CD14-positive monocyte (primary cell): Measurements from ENCODE around the gene TANC1. TPM values are rescaled to one million over a fixed set of nuclear protein-coding genes. Genes with fewer than 3 reads are reported as not detected.

Source experiments
- DNase-seq, 3 donors: peaks; one replicate each; pipeline ENCODE4 v3.0.0-alpha.2; 2011 to 2022
- H2AFZ ChIP-seq: 2 replicates; pipeline ENCODE4 v1.6.0; 2012; ENCODE audit warnings: mild to moderate bottlenecking, low read depth, low read length, inconsistent platforms; ENCODE audit not compliant: insufficient read depth, poor library complexity, severe bottlenecking
- H3K27ac ChIP-seq, 2 donors: 1 replicate in 1 of 2; 2 replicates in 1 of 2; pipeline ENCODE4 v1.5.1; 2012 to 2013; ENCODE audit warnings: low read length in 2 of 2, control low read depth in 1 of 2, inconsistent platforms in 1 of 2, low read depth in 1 of 2, mild to moderate bottlenecking in 1 of 2
- H3K27me3 ChIP-seq, 2 donors: one replicate each; pipeline versions ENCODE4 v1.6.0 to v1.6.1; 2011 to 2013; ENCODE audit warnings: low read length in 2 of 2; ENCODE audit not compliant: control insufficient read depth in 2 of 2, insufficient read depth in 2 of 2
- H3K36me3 ChIP-seq, 2 donors: replicated peaks in 1 of 2; 1 replicate in 1 of 2; 2 replicates in 1 of 2; pipeline versions ENCODE4 v1.5.1 to v1.6.1; 2012 to 2013; ENCODE audit warnings: low read length in 2 of 2, control low read depth in 1 of 2, inconsistent platforms in 1 of 2, mild to moderate bottlenecking in 1 of 2; ENCODE audit not compliant: insufficient read depth in 2 of 2, control insufficient read depth in 1 of 2
- H3K4me1 ChIP-seq, 2 donors: 1 replicate in 1 of 2; 2 replicates in 1 of 2; pipeline versions ENCODE4 v1.5.1 to v1.6.1; 2012 to 2013; ENCODE audit warnings: low read length in 2 of 2, control low read depth in 1 of 2, inconsistent platforms in 1 of 2, mild to moderate bottlenecking in 1 of 2, moderate library complexity in 1 of 2; ENCODE audit not compliant: insufficient read depth in 2 of 2, control insufficient read depth in 1 of 2
- H3K4me2 ChIP-seq: replicated peaks from 2 replicates; pipeline ENCODE3; 2012; ENCODE audit warnings: low read length, moderate library complexity, mild to moderate bottlenecking; ENCODE audit not compliant: poor library complexity, severe bottlenecking; ENCODE audit errors: extremely low read depth
- H3K4me3 ChIP-seq, 3 experiments: fragments of 200-600 bp in 1 of 3; sonication (generic) in 1 of 3; replicated peaks in 1 of 3; 1 replicate in 2 of 3; 2 replicates in 1 of 3; pipeline ENCODE4 v1.5.1; 2011 to 2013; ENCODE audit warnings: low read length in 3 of 3, mild to moderate bottlenecking in 3 of 3, control low read depth in 2 of 3, low read depth in 2 of 3, inconsistent platforms in 1 of 3, moderate library complexity in 1 of 3
- H3K79me2 ChIP-seq: 2 replicates; pipeline ENCODE4 v1.6.0; 2012; ENCODE audit warnings: mild to moderate bottlenecking, control low read depth, inconsistent platforms, low read length, moderate library complexity; ENCODE audit not compliant: insufficient read depth
- H3K9ac ChIP-seq: 2 replicates; pipeline ENCODE4 v1.6.0; 2017; ENCODE audit warnings: low read length, mild to moderate bottlenecking; ENCODE audit not compliant: insufficient read depth, poor library complexity, severe bottlenecking
- H3K9me3 ChIP-seq, 2 donors: replicated peaks in 1 of 2; 1 replicate in 1 of 2; 2 replicates in 1 of 2; pipeline versions ENCODE4 v1.5.1 to v1.6.1; 2012 to 2013; ENCODE audit warnings: low read length in 2 of 2, control low read depth in 1 of 2; ENCODE audit not compliant: control insufficient read depth in 1 of 2, insufficient read depth in 1 of 2
- H4K20me1 ChIP-seq: 2 replicates; pipeline ENCODE4 v1.6.0; 2012; ENCODE audit warnings: mild to moderate bottlenecking, low read length, control low read depth, moderate library complexity; ENCODE audit not compliant: insufficient read depth
- H3K27ac Mint-ChIP-seq, 7 donors: one replicate each; pipeline ENCODE4 v1.8.0; 2020; ENCODE audit warnings: mild to moderate bottlenecking in 7 of 7, mixed read lengths in 7 of 7, moderate library complexity in 6 of 7, inconsistent platforms in 2 of 7
- H3K27me3 Mint-ChIP-seq, 3 donors: one replicate each; pipeline ENCODE4 v1.8.0; 2021 to 2022; ENCODE audit warnings: low read depth in 3 of 3, mild to moderate bottlenecking in 3 of 3, mixed read lengths in 3 of 3, moderate library complexity in 3 of 3, inconsistent platforms in 1 of 3
- H3K36me3 Mint-ChIP-seq, 2 donors: one replicate each; pipeline ENCODE4 v1.8.0; 2020; ENCODE audit warnings: mixed read lengths in 2 of 2, inconsistent platforms in 1 of 2, mild to moderate bottlenecking in 1 of 2
- H3K4me1 Mint-ChIP-seq: one replicate; pipeline ENCODE4 v1.8.0; 2020; ENCODE audit warnings: mild to moderate bottlenecking, mixed read lengths
- H3K4me3 Mint-ChIP-seq, 2 donors: one replicate each; pipeline ENCODE4 v1.8.0; 2020; ENCODE audit warnings: mild to moderate bottlenecking in 2 of 2, mixed read lengths in 2 of 2, moderate library complexity in 1 of 2
- H3K9me3 Mint-ChIP-seq, 7 donors: one replicate each; pipeline ENCODE4 v1.8.0; 2020 to 2022; ENCODE audit warnings: mixed read lengths in 7 of 7, mild to moderate bottlenecking in 6 of 7, moderate library complexity in 6 of 7, inconsistent platforms in 2 of 7
- WGBS: methylation state at CpG from one replicate; pipeline ENCODE4 v1.1.5; 2013; ENCODE audit warnings: missing lambda C conversion rate; ENCODE audit not compliant: insufficient coverage; 5-methylcytosine and 5-hydroxymethylcytosine counted together
- intact Hi-C, 2 donors: fragments of 100-400 bp; cut with micrococcal nuclease; formaldehyde crosslinking; loops; one replicate each; pipeline versions ENCODE4 v1.15.0 to v1.15.1; 2023
- polyA plus RNA-seq, 3 donors: library from polyadenylated mRNA; depleted of rRNA in 1 of 3; unstranded in 2 of 3; stranded (reverse) in 1 of 3; fragments of 300-500 nt in 2 of 3; fragments of >200 nt in 1 of 3; fragmentation: Illumina TruSeq in 2 of 3; gene quantifications; 1 replicate in 2 of 3; 2 replicates in 1 of 3; pipeline ENCODE4 v1.2.3, GENCODE V29; 2012 to 2021
- TF ChIP-seq, protein P1 (sequence below): fragments of 200-600 bp; IDR thresholded peaks from one replicate; pipeline ENCODE4 v1.8.0; 2022; ENCODE audit warnings: antibody characterized with exemption, mild to moderate bottlenecking

TANC1 gene
- polyA plus RNA-seq, 3 donors, result 0.04 TPM; not detected in 2

DNA sequence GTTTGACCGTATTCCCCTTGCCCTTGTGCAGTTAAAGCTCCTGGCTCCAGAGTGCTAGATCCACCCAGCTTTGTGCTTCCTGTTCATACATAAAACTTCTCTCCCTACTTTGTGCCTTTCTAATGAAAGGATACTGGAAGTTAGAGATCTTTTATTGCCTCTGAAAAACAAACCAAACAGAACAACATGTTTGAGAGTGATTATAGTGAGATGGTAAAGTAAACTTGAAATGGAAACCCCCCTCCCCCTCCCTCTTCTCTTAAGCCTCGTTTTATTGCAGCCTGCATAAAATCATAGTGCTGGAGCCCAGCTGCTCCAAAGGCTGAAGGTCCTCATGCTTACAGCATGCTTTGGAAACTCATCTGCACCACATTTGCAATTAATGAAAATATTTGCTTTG is 125.1 kb downstream of the TANC1 start:
- no peak overlapping the region for H3K4me3 Mint-ChIP-seq
- no peak for DNase-seq
- Histone ChIP-seq H3K4me3 (no peak overlapping the region), H3K36me3 (no peaks in the 10 kb centered on the region), H3K4me1 (peaks cover 20 to 32% of the 10 kb centered on the region in 2 donors), H3K9ac (no peak overlapping the region), H3K9me3 (peaks cover 9 to 10% of the 10 kb centered on the region in 2 donors), H3K79me2 (no peaks in the 10 kb centered on the region), H2AFZ (no peak overlapping the region), H3K27ac (no peak overlapping the region), H4K20me1 (no peaks in the 10 kb centered on the region), H3K27me3 (no peaks in the 10 kb centered on the region), H3K4me2 (no peak overlapping the region)
- H3K36me3 Mint-ChIP-seq, result no peaks in the 10 kb centered on the region
- TF ChIP-seq, protein P1, sequence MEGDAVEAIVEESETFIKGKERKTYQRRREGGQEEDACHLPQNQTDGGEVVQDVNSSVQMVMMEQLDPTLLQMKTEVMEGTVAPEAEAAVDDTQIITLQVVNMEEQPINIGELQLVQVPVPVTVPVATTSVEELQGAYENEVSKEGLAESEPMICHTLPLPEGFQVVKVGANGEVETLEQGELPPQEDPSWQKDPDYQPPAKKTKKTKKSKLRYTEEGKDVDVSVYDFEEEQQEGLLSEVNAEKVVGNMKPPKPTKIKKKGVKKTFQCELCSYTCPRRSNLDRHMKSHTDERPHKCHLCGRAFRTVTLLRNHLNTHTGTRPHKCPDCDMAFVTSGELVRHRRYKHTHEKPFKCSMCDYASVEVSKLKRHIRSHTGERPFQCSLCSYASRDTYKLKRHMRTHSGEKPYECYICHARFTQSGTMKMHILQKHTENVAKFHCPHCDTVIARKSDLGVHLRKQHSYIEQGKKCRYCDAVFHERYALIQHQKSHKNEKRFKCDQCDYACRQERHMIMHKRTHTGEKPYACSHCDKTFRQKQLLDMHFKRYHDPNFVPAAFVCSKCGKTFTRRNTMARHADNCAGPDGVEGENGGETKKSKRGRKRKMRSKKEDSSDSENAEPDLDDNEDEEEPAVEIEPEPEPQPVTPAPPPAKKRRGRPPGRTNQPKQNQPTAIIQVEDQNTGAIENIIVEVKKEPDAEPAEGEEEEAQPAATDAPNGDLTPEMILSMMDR, result no peak
- H3K27me3 Mint-ChIP-seq, result peaks cover 0 to 7% (median 0%) of the 10 kb centered on the region in 3 donors
- H3K9me3 Mint-ChIP-seq, result peaks cover 11 to 23% (median 18%) of the 10 kb centered on the region in 7 donors
- WGBS, result 33% methylated on average over 1 of the region's 2 CpGs
- H3K27ac Mint-ChIP-seq, result peak overlapping the region in 2 of 7 donors; percentile 22 to 66
- intact Hi-C loops, result no loop called here
- H3K4me1 Mint-ChIP-seq, result peaks cover 37% of the 10 kb centered on the region

DNA sequence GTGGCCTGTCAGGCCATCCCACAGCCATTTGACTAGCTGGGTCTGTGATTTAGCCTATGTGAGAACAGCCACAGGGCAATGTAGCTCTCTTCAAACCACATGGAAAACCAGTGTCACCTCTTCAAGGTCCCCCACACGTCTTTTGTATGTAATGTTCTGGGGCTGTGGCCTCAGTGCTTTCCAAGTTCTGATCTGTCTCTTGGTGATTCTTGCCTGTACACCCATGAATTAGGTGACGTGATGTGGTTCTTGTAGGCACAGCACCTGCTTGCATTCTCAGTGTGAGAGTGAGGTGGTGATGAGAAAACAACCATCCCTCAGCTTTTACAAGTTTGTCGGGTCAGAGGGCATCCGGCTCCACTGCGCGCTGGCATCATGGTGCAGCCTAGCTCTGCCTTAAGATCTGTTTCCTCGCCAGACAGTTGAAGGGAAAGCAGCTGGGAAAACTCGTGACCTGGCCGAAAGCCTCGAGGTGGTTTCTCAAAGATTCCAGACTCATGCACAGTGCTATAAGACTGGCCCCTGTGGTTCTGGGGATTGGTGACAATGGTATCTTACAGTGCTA is 125.8 kb downstream of the TANC1 start:
- peaks cover 11 to 23% (median 18%) of the 10 kb centered on the region in 7 donors for H3K9me3 Mint-ChIP-seq
- Histone ChIP-seq H3K27me3 (no peaks in the 10 kb centered on the region), H3K9ac (no peak overlapping the region), H3K4me2 (no peak overlapping the region), H3K4me1 (peaks cover 17 to 27% of the 10 kb centered on the region in 2 donors), H4K20me1 (no peaks in the 10 kb centered on the region), H3K9me3 (peaks cover 9 to 10% of the 10 kb centered on the region in 2 donors), H3K36me3 (no peaks in the 10 kb centered on the region), H2AFZ (no peak overlapping the region), H3K79me2 (no peaks in the 10 kb centered on the region), H3K4me3 (no peak overlapping the region), H3K27ac (no peak overlapping the region)
- peaks cover 0 to 7% (median 0%) of the 10 kb centered on the region in 3 donors for H3K27me3 Mint-ChIP-seq
- intact Hi-C loops, result no loop called here
- no peaks in the 10 kb centered on the region for H3K36me3 Mint-ChIP-seq
- TF ChIP-seq, protein P1, result no peak
- WGBS, result 90% methylated on average over 8 of the region's 10 CpGs
- H3K4me3 Mint-ChIP-seq, result no peak overlapping the region
- no peak for DNase-seq
- H3K27ac Mint-ChIP-seq, result no peak overlapping the region
- H3K4me1 Mint-ChIP-seq, result peaks cover 31% of the 10 kb centered on the region
